K562 (cell line): ENCODE measurements around the gene ZNF586. TPM values are rescaled to one million over a fixed set of nuclear protein-coding genes. Genes with fewer than 3 reads are reported as not detected.
A peak's percentile ranks its signal among the peaks of the same experiment; 100 is the strongest.

ENCODE experiments used
- BRD4 ChIP-seq: fragments of 200-600 bp; sonication (generic); IDR thresholded peaks from 2 replicates; pipeline ENCODE4 v1.6.1; 2017; ENCODE audit warnings: inconsistent platforms
- CREM ChIP-seq: IDR thresholded peaks from 2 replicates; pipeline ENCODE4 v1.6.1; 2014; ENCODE audit warnings: antibody characterized with exemption, low read depth
- DDX20 ChIP-seq: fragments of 450-650 bp; IDR thresholded peaks from 2 replicates; pipeline ENCODE4 v1.6.1; 2016; ENCODE audit warnings: missing genetic modification characterization, low read depth, mild to moderate bottlenecking, missing compliant biosample characterization, moderate library complexity
- ETV1 ChIP-seq: fragments of 450-650 bp; conservative IDR thresholded peaks from 2 replicates; pipeline ENCODE4 v1.6.1; 2016; ENCODE audit warnings: missing genetic modification characterization, control low read depth, low read depth, missing compliant biosample characterization
- FOXA3 ChIP-seq, 2 experiments: fragments of 450-650 bp in 1 of 2; sonication (generic) in 1 of 2; formaldehyde crosslinking; IDR thresholded peaks in 1 of 2; conservative IDR thresholded peaks in 1 of 2; 2 replicates each; pipeline versions ENCODE4 v1.4.0 to v1.8.0; 2020 to 2022; ENCODE audit warnings: mild to moderate bottlenecking in 2 of 2, missing genetic modification reagents in 1 of 2
- FOXJ2 ChIP-seq: fragments of 200-800 bp; sonication (Bioruptor generic); IDR thresholded peaks from 2 replicates; pipeline ENCODE4 v1.6.1; 2016; ENCODE audit warnings: missing genetic modification characterization, missing compliant biosample characterization
- GTF2B ChIP-seq: IDR thresholded peaks from 2 replicates; pipeline ENCODE4 v1.6.1; 2011; ENCODE audit not compliant: insufficient read length; ENCODE audit errors: extremely low read depth
- HDAC1 ChIP-seq, 2 experiments: fragments of 450-650 bp; IDR thresholded peaks; 2 replicates each; pipeline ENCODE4 v1.6.1; 2016 to 2017; ENCODE audit warnings: inconsistent platforms in 1 of 2, mild to moderate bottlenecking in 1 of 2, moderate library complexity in 1 of 2
- MAFK ChIP-seq: IDR thresholded peaks from 2 replicates; pipeline ENCODE4 v1.6.1; 2011; ENCODE audit warnings: low read length, improper control_type of control experiment
- MBD2 ChIP-seq: sonication (generic); IDR thresholded peaks from 2 replicates; pipeline ENCODE4 v1.6.1; 2016; ENCODE audit warnings: low read depth, borderline replicate concordance
- MNT ChIP-seq, 2 experiments: fragments of 450-650 bp; conservative IDR thresholded peaks; 2 replicates each; pipeline ENCODE4 v1.6.1; 2017; ENCODE audit warnings: mild to moderate bottlenecking in 2 of 2, moderate library complexity in 2 of 2
- NCOA1 ChIP-seq: fragments of 450-650 bp; IDR thresholded peaks from 2 replicates; pipeline ENCODE4 v1.6.1; 2016; ENCODE audit warnings: low read depth
- NKRF ChIP-seq: fragments of 450-650 bp; IDR thresholded peaks from 2 replicates; pipeline ENCODE4 v1.6.1; 2016; ENCODE audit warnings: borderline replicate concordance
- NR2C2 ChIP-seq, 2 experiments: fragments of 200-800 bp in 1 of 2; sonication (Bioruptor generic) in 1 of 2; sonication (generic) in 1 of 2; formaldehyde crosslinking in 1 of 2; IDR thresholded peaks; 2 replicates each; pipeline versions ENCODE4 v1.6.1 to v1.8.0; 2016 to 2022; ENCODE audit warnings: mild to moderate bottlenecking in 1 of 2, missing compliant biosample characterization in 1 of 2, missing genetic modification characterization in 1 of 2, missing genetic modification reagents in 1 of 2
- POLR2B ChIP-seq: fragments of 450-650 bp; IDR thresholded peaks from 2 replicates; pipeline ENCODE4 v1.6.1; 2018; ENCODE audit warnings: low read depth; ENCODE audit not compliant: partially characterized antibody
- POU5F1 ChIP-seq: fragments of 150-350 bp; IDR thresholded peaks from 2 replicates; pipeline ENCODE4 v1.6.1; 2014; ENCODE audit warnings: borderline replicate concordance, low read length, low read depth, mild to moderate bottlenecking; ENCODE audit not compliant: partially characterized antibody
- SMARCE1 ChIP-seq: fragments of 450-650 bp; IDR thresholded peaks from 2 replicates; pipeline ENCODE4 v1.7.1; 2016; ENCODE audit warnings: mild to moderate bottlenecking
- TAF1 ChIP-seq: IDR thresholded peaks from 2 replicates; pipeline ENCODE4 v1.6.1; 2011; ENCODE audit warnings: mild to moderate bottlenecking, low read length, moderate library complexity; ENCODE audit not compliant: insufficient read depth, control insufficient read depth, severe bottlenecking; ENCODE audit errors: extremely low read depth
- TBL1XR1 ChIP-seq, 2 experiments: IDR thresholded peaks; 2 replicates each; pipeline ENCODE4 v1.6.1; 2012; ENCODE audit warnings: improper control_type of control experiment in 2 of 2, low read length in 2 of 2, mild to moderate bottlenecking in 1 of 2
- TFAM ChIP-seq: fragments of 250-450 bp; sonication (Bioruptor Pico); conservative IDR thresholded peaks from 2 replicates; pipeline ENCODE4 v1.5.0; 2021; ENCODE audit warnings: mild to moderate bottlenecking, moderate library complexity
- TOE1 ChIP-seq, 2 experiments: fragments of 450-650 bp in 1 of 2; sonication (generic) in 1 of 2; formaldehyde crosslinking in 1 of 2; IDR thresholded peaks; 2 replicates each; pipeline versions ENCODE4 v1.7.1 to v1.8.0; 2016 to 2022; ENCODE audit warnings: borderline replicate concordance in 2 of 2, mild to moderate bottlenecking in 2 of 2, antibody characterized with exemption in 1 of 2, inconsistent platforms in 1 of 2, low read depth in 1 of 2, missing genetic modification reagents in 1 of 2, moderate library complexity in 1 of 2
- TRIM28 ChIP-seq: fragments of 450-650 bp; IDR thresholded peaks from 2 replicates; pipeline ENCODE4 v1.6.1; 2017
- ZEB2 ChIP-seq: fragments of 450-650 bp; IDR thresholded peaks from 2 replicates; pipeline ENCODE4 v1.6.1; 2016
- ZNF23 ChIP-seq: fragments of 250-450 bp; sonication (Bioruptor Pico); IDR thresholded peaks from 2 replicates; pipeline ENCODE4 v1.4.0; 2020; ENCODE audit warnings: mild to moderate bottlenecking
- ZNF316 ChIP-seq: fragments of 450-650 bp; IDR thresholded peaks from 2 replicates; pipeline ENCODE4 v1.6.1; 2016
- polyA plus RNA-seq, 8 experiments: library from polyadenylated mRNA; depleted of rRNA in 4 of 8; stranded (reverse) in 5 of 8; unstranded in 3 of 8; fragments of >200 nt; fragmentation: Nextera tagmentation in 2 of 8; fragmentation: Illumina TruSeq in 1 of 8; extraction: Ambion mirVana in 2 of 8; extraction: Trizol in 1 of 8; gene quantifications; 2 replicates each; pipeline versions ENCODE4 v1.2.1 to v1.2.3, GENCODE V29; 2011 to 2014; ENCODE audit warnings: inconsistent platforms in 1 of 8, missing spikeins in 1 of 8
- total RNA-seq, 7 experiments: library from RNA; depleted of rRNA in 6 of 7; stranded (reverse); fragments of >200 nt in 6 of 7; fragmentation: Illumina TruSeq in 2 of 7; extraction: Trizol in 2 of 7; gene quantifications; 2 replicates each; pipeline versions ENCODE4 v1.2.1 to v1.2.3, GENCODE V29; 2011 to 2021; ENCODE audit warnings: low replicate concordance in 1 of 7

The ZNF586 gene
- total and polyA plus RNA-seq, 9 of the 15 experiments (the other 6 are each of a cell fraction or from before 2014, with no cell fraction given) = 2.5 to 12.6 (median 8.4) TPM

GRCh38 chr19:57819475-57820148 lies 50.1 kb downstream of the ZNF586 start (continued):
- no peak for TF ChIP-seq TBL1XR1 (IDR thresholded peaks at IDR 0.05; ENCODE audit: low read length in 2 of 2)
- no peak for TF ChIP-seq TFAM (CRISPR knock-in tag)
- no peak; the same call in 1 of the 2 replicates for TF ChIP-seq TOE1 (IDR thresholded peaks at IDR 0.05; ENCODE audit: borderline replicate concordance)
- no peak for TF ChIP-seq TOE1 (CRISPR knock-in tag; IDR thresholded peaks at IDR 0.05; ENCODE audit: borderline replicate concordance, low read depth)
- TF ChIP-seq BRD4 = no peak
- TF ChIP-seq POU5F1 = no peak
- TF ChIP-seq MBD2 = peak; percentile 68; the same call in 1 of the 2 replicates
- TF ChIP-seq NKRF = peak; percentile 93
- no peak for TF ChIP-seq ZNF316
- no peak for TF ChIP-seq DDX20 (tag)
- TF ChIP-seq FOXJ2 (tag) = no peak
- TF ChIP-seq POLR2B = peak; percentile 66
- 0 out of 2 replicates have a peak, but pooled peaks have one; percentile 10 for TF ChIP-seq ETV1 (tag)
- no peak for TF ChIP-seq FOXA3 (CRISPR knock-in tag; conservative IDR thresholded peaks at IDR 0.05 in 1 of 2, IDR thresholded peaks at IDR 0.05 in 1 of 2)
- TF ChIP-seq NR2C2 (CRISPR knock-in tag; IDR thresholded peaks at IDR 0.05) = no peak
- peak; percentile 92 for TF ChIP-seq NR2C2 (tag; IDR thresholded peaks at IDR 0.05)
- no peak for TF ChIP-seq SMARCE1
- TF ChIP-seq ZEB2 = no peak
- no peak for TF ChIP-seq ZNF23
- no peak for TF ChIP-seq MAFK
- no peak for TF ChIP-seq GTF2B
- TF ChIP-seq NCOA1 = peak; percentile 51; the same call in 1 of the 2 replicates
- peak in 1 of 2 experiments; percentile 96; a peak in 2 of 4 replicates for TF ChIP-seq HDAC1 (IDR thresholded peaks at IDR 0.05)
- TF ChIP-seq TAF1 = peak; percentile 56
- peak; percentile 89 to 96 for TF ChIP-seq MNT (conservative IDR thresholded peaks at IDR 0.05)
- TF ChIP-seq TRIM28 = no peak
- TF ChIP-seq CREM = peak; percentile 76
